ENCODE results near the gene SKAP1.

The SKAP1 gene

GRCh38 chr17:48335858-48336500, 94.0 kb downstream of the SKAP1 start:
- TF ChIP-seq CTCF (IDR thresholded peaks at IDR 0.05; ENCODE audit: insufficient read depth, low read length): peak; percentile 44
- TF ChIP-seq REST (IDR thresholded peaks at IDR 0.05; ENCODE audit: insufficient replicate concordance, low read depth): no peak
- TF ChIP-seq GABPA (IDR thresholded peaks at IDR 0.05; ENCODE audit: low read depth): no peak
- Histone ChIP-seq H3K4me3 (replicated peaks; ENCODE audit: insufficient read depth, low read length) (no peak overlapping the region), H3K27ac (replicated peaks) (no peak overlapping the region), H3K27me3 (ENCODE audit: insufficient read depth, poor library complexity, severe bottlenecking) (peaks cover 2% of the 10 kb centered on the region)
- no peak for DNase-seq (ENCODE audit: low read depth in 1 of 2, low spot score in 1 of 2)

GRCh38 chr17:48335146-48335784, 94.7 kb downstream of the SKAP1 start:
- no peak for TF ChIP-seq CTCF (IDR thresholded peaks at IDR 0.05; ENCODE audit: insufficient read depth, low read length)
- TF ChIP-seq POLR2AphosphoS5 (IDR thresholded peaks at IDR 0.05; ENCODE audit: low read depth): no peak
- TF ChIP-seq GABPA (IDR thresholded peaks at IDR 0.05; ENCODE audit: low read depth): no peak
- no peak for TF ChIP-seq REST (IDR thresholded peaks at IDR 0.05; ENCODE audit: insufficient replicate concordance, low read depth)
- no peak for TF ChIP-seq SPI1 (IDR thresholded peaks at IDR 0.05; ENCODE audit: borderline replicate concordance, low read depth)
- no peak overlapping the region for H3K27ac ChIP-seq (replicated peaks)
- DNase-seq (ENCODE audit: low read depth in 1 of 2, low spot score in 1 of 2): no peak
- no peak overlapping the region for H3K4me3 ChIP-seq (replicated peaks; ENCODE audit: insufficient read depth, low read length)
- H3K27me3 ChIP-seq (ENCODE audit: insufficient read depth, poor library complexity, severe bottlenecking): peaks cover 2% of the 10 kb centered on the region

GRCh38 chr17:48333034-48333530, 96.9 kb downstream of the SKAP1 start:
- DNase-seq (ENCODE audit: low read depth in 1 of 2, low spot score in 1 of 2): peak in 1 of 2 experiments; percentile 12

More at GRCh38 chr17:48333034-48333530, 96.9 kb downstream of the SKAP1 start:
- Histone ChIP-seq H3K27ac (replicated peaks) (no peak overlapping the region), H3K4me3 (replicated peaks; ENCODE audit: insufficient read depth, low read length) (no peak overlapping the region), H3K27me3 (ENCODE audit: insufficient read depth, poor library complexity, severe bottlenecking) (peaks cover 8% of the 10 kb centered on the region)
- TF ChIP-seq REST (IDR thresholded peaks at IDR 0.05; ENCODE audit: insufficient replicate concordance, low read depth) (no peak), CTCF (IDR thresholded peaks at IDR 0.05; ENCODE audit: insufficient read depth, low read length) (no peak), GABPA (IDR thresholded peaks at IDR 0.05; ENCODE audit: low read depth) (no peak), POLR2AphosphoS5 (IDR thresholded peaks at IDR 0.05; ENCODE audit: low read depth) (no peak), SPI1 (IDR thresholded peaks at IDR 0.05; ENCODE audit: borderline replicate concordance, low read depth) (no peak)

Measured in HL-60 (cell line).